K562 (cell line): ENCODE data around the gene SAMD10. TPM values are rescaled to one million over a fixed set of nuclear protein-coding genes. Genes with fewer than 3 reads are reported as not detected.

Experiments
- ATF1 ChIP-seq, 2 experiments: fragments of 450-650 bp in 1 of 2; IDR thresholded peaks; 2 replicates each; pipeline ENCODE4 v1.6.1; 2016; ENCODE audit warnings: missing compliant biosample characterization in 1 of 2, missing genetic modification characterization in 1 of 2
- ATF7 ChIP-seq: fragments of 450-650 bp; IDR thresholded peaks from 2 replicates; pipeline ENCODE4 v1.7.1; 2014; ENCODE audit warnings: mild to moderate bottlenecking, moderate library complexity
- BHLHE40 ChIP-seq: IDR thresholded peaks from 2 replicates; pipeline ENCODE4 v1.6.1; 2011; ENCODE audit warnings: low read length, improper control_type of control experiment
- CTBP1 ChIP-seq: fragments of 450-650 bp; IDR thresholded peaks from 2 replicates; pipeline ENCODE4 v1.6.1; 2016; ENCODE audit warnings: borderline replicate concordance
- FOSL1 ChIP-seq: fragments of 200-800 bp; sonication (Bioruptor generic); conservative IDR thresholded peaks from 2 replicates; pipeline ENCODE4 v1.6.1; 2016; ENCODE audit warnings: missing genetic modification characterization, missing compliant biosample characterization
- GABPA ChIP-seq: fragments of 200-800 bp; sonication (Bioruptor generic); conservative IDR thresholded peaks from 2 replicates; pipeline ENCODE4 v1.6.1; 2016; ENCODE audit warnings: low read depth, missing genetic modification characterization, missing compliant biosample characterization
- HNRNPL ChIP-seq: fragments of 200-400 bp; formaldehyde crosslinking; IDR thresholded peaks from 2 replicates; pipeline ENCODE4 v1.6.1; 2017; ENCODE audit warnings: low read depth, mild to moderate bottlenecking, low read length
- KDM4B ChIP-seq, 2 experiments: fragments of 450-650 bp in 1 of 2; sonication (generic) in 1 of 2; IDR thresholded peaks; 2 replicates each; pipeline ENCODE4 v1.6.1; 2016 to 2017; ENCODE audit warnings: borderline replicate concordance in 2 of 2, antibody characterized with exemption in 1 of 2, low read depth in 1 of 2, mild to moderate bottlenecking in 1 of 2
- KDM5B ChIP-seq: fragments of 200-600 bp; sonication (generic); IDR thresholded peaks from 2 replicates; pipeline ENCODE4 v1.6.1; 2012; ENCODE audit warnings: low read depth, mild to moderate bottlenecking, moderate library complexity, low read length, control low read depth, inconsistent platforms; ENCODE audit not compliant: insufficient replicate concordance
- NFRKB ChIP-seq: fragments of 450-650 bp; IDR thresholded peaks from 2 replicates; pipeline ENCODE4 v1.6.1; 2016; ENCODE audit warnings: low read depth
- NR2C2 ChIP-seq, 2 experiments: fragments of 200-800 bp in 1 of 2; sonication (Bioruptor generic) in 1 of 2; sonication (generic) in 1 of 2; formaldehyde crosslinking in 1 of 2; IDR thresholded peaks; 2 replicates each; pipeline versions ENCODE4 v1.6.1 to v1.8.0; 2016 to 2022; ENCODE audit warnings: mild to moderate bottlenecking in 1 of 2, missing compliant biosample characterization in 1 of 2, missing genetic modification characterization in 1 of 2, missing genetic modification reagents in 1 of 2
- PHF8 ChIP-seq: fragments of 200-600 bp; sonication (generic); IDR thresholded peaks from 2 replicates; pipeline ENCODE4 v1.6.1; 2012; ENCODE audit warnings: mixed run types, mild to moderate bottlenecking, inconsistent platforms, low read length, moderate library complexity, borderline replicate concordance
- POLR2A ChIP-seq: fragments of 450-650 bp; conservative IDR thresholded peaks from 2 replicates; pipeline ENCODE4 v1.6.1; 2016
- POLR2B ChIP-seq: fragments of 450-650 bp; IDR thresholded peaks from 2 replicates; pipeline ENCODE4 v1.6.1; 2018; ENCODE audit warnings: low read depth; ENCODE audit not compliant: partially characterized antibody
- RBBP5 ChIP-seq: fragments of 200-600 bp; sonication (generic); IDR thresholded peaks from 2 replicates; pipeline ENCODE4 v1.6.1; 2012; ENCODE audit warnings: borderline replicate concordance, mild to moderate bottlenecking, low read length, control low read depth, inconsistent platforms; ENCODE audit not compliant: insufficient read depth, poor library complexity, severe bottlenecking
- SRF ChIP-seq, 2 experiments: fragments of 250-450, 450-650 bp in 1 of 2; sonication (Bioruptor Pico) in 1 of 2; sonication (generic) in 1 of 2; formaldehyde crosslinking; IDR thresholded peaks; 2 replicates each; pipeline versions ENCODE4 v1.5.0 to v1.5.1; 2020 to 2022; ENCODE audit warnings: mild to moderate bottlenecking in 1 of 2, missing genetic modification reagents in 1 of 2
- TAF1 ChIP-seq: IDR thresholded peaks from 2 replicates; pipeline ENCODE4 v1.6.1; 2011; ENCODE audit warnings: mild to moderate bottlenecking, low read length, moderate library complexity; ENCODE audit not compliant: insufficient read depth, control insufficient read depth, severe bottlenecking; ENCODE audit errors: extremely low read depth
- YY1 ChIP-seq, 3 experiments: IDR thresholded peaks; 2 replicates each; pipeline ENCODE4 v1.6.1; 2011; ENCODE audit warnings: low read length in 2 of 3, mild to moderate bottlenecking in 2 of 3, moderate library complexity in 2 of 3, borderline replicate concordance in 1 of 3, control low read depth in 1 of 3, low read depth in 1 of 3; ENCODE audit not compliant: insufficient read depth in 3 of 3, insufficient replicate concordance in 2 of 3, control insufficient read depth in 1 of 3, insufficient read length in 1 of 3; ENCODE audit errors: extremely low read depth in 1 of 3
- polyA plus RNA-seq, 8 experiments: library from polyadenylated mRNA; depleted of rRNA in 4 of 8; stranded (reverse) in 5 of 8; unstranded in 3 of 8; fragments of >200 nt; fragmentation: Nextera tagmentation in 2 of 8; fragmentation: Illumina TruSeq in 1 of 8; extraction: Ambion mirVana in 2 of 8; extraction: Trizol in 1 of 8; gene quantifications; 2 replicates each; pipeline versions ENCODE4 v1.2.1 to v1.2.3, GENCODE V29; 2011 to 2014; ENCODE audit warnings: inconsistent platforms in 1 of 8, missing spikeins in 1 of 8
- total RNA-seq, 7 experiments: library from RNA; depleted of rRNA in 6 of 7; stranded (reverse); fragments of >200 nt in 6 of 7; fragmentation: Illumina TruSeq in 2 of 7; extraction: Trizol in 2 of 7; gene quantifications; 2 replicates each; pipeline versions ENCODE4 v1.2.1 to v1.2.3, GENCODE V29; 2011 to 2021; ENCODE audit warnings: low replicate concordance in 1 of 7
- TF ChIP-seq, protein P1 (sequence below): sonication (generic); formaldehyde crosslinking; IDR thresholded peaks from 2 replicates; pipeline ENCODE4 v1.8.1; 2023; ENCODE audit warnings: mild to moderate bottlenecking, missing genetic modification reagents
- TF ChIP-seq, protein P2 (sequence below): sonication (generic); formaldehyde crosslinking; IDR thresholded peaks from 2 replicates; pipeline ENCODE4 v1.8.0; 2022; ENCODE audit warnings: mild to moderate bottlenecking, missing genetic modification reagents

Gene SAMD10
- total and polyA plus RNA-seq, 9 of the 15 experiments (the other 6 are each of a cell fraction or from before 2014, with no cell fraction given), result 0.37 to 15.2 (median 4.8) TPM

DNA sequence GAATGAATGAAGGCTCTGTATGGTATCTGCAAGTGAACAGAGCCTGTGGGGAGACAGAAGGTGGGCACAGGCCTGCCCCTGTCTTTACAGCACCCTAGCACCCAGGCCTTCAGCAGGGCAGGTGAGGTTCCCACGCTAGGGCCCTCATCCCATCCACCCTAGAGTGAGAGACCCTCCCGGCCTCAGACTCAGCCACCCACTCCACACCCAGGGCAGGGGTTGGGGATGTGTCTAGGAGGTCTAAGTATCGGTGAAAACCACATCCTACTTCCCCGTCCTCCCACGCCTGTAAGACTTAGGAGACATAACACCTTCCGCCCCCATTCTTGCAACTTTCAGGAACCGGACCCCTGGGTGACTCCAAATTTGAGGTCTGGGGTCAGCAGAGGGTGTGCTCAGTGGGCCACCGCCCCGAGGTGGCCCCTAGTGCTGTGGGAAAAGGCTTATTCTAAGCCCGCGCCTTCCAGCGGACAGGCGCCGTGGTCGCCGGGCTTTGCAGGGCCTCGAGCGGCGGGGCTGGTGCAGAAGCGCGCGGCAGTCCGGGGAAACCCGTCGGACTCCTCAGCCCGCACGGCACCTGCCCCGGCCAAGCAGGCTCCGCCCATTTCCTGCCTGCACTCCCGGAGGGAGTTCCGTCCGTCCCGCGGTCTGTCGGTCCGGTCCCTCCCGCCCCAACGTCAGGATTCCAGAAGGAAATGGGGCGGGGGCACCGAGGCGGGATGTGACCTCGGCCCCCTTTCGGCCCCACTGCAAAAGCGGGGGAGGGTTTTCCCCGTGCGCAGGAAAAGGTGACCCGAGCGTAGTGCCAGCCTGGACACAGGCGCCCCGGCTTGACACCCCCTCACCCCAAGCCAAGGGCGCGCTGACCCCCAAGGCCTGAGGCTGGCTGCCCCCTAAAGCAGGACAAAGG is 868 bp downstream of the SAMD10 start (continued):
- TF ChIP-seq POLR2B (peak; percentile 45), GABPA (tag) (peak; percentile 78), NR2C2 (CRISPR knock-in tag; IDR thresholded peaks at IDR 0.05) (no peak), NR2C2 (tag; IDR thresholded peaks at IDR 0.05) (0 out of 2 replicates have a peak, but pooled peaks have one; percentile 34), ATF7 (peak; percentile 33; the same call in 1 of the 2 replicates), KDM5B (peak; percentile 34), CTBP1 (peak; percentile 56; the same call in 1 of the 2 replicates), BHLHE40 (peak; percentile 57), POLR2A (peak; percentile 63), YY1 (IDR thresholded peaks at IDR 0.05; ENCODE audit: borderline replicate concordance in 1 of 3, control insufficient read depth in 1 of 3, extremely low read depth in 1 of 3, insufficient read depth in 3 of 3, insufficient read length in 1 of 3, insufficient replicate concordance in 2 of 3, low read depth in 1 of 3, low read length in 2 of 3) (peak in 1 of 3 experiments; percentile 17), RBBP5 (peak; percentile 19), FOSL1 (tag) (0 out of 2 replicates have a peak, but pooled peaks have one; percentile 5), SRF (CRISPR knock-in tag; IDR thresholded peaks at IDR 0.05) (peak in 1 of 2 experiments; percentile 69; a peak in 2 of 4 replicates), NFRKB (peak; percentile 28; the same call in 1 of the 2 replicates), TAF1 (peak; percentile 30), PHF8 (peak; percentile 41; the same call in 1 of the 2 replicates), ATF1 (CRISPR knock-in tag; IDR thresholded peaks at IDR 0.05) (no peak), ATF1 (tag; IDR thresholded peaks at IDR 0.05) (peak; percentile 26; the same call in 1 of the 2 replicates), KDM4B (IDR thresholded peaks at IDR 0.05; ENCODE audit: borderline replicate concordance in 2 of 2, low read depth in 1 of 2) (0 out of 4 replicates have a peak, but pooled peaks of 1 of the 2 experiments have one; percentile 18), HNRNPL (peak; percentile 50; the same call in 1 of the 2 replicates)
- TF ChIP-seq, protein P1, sequence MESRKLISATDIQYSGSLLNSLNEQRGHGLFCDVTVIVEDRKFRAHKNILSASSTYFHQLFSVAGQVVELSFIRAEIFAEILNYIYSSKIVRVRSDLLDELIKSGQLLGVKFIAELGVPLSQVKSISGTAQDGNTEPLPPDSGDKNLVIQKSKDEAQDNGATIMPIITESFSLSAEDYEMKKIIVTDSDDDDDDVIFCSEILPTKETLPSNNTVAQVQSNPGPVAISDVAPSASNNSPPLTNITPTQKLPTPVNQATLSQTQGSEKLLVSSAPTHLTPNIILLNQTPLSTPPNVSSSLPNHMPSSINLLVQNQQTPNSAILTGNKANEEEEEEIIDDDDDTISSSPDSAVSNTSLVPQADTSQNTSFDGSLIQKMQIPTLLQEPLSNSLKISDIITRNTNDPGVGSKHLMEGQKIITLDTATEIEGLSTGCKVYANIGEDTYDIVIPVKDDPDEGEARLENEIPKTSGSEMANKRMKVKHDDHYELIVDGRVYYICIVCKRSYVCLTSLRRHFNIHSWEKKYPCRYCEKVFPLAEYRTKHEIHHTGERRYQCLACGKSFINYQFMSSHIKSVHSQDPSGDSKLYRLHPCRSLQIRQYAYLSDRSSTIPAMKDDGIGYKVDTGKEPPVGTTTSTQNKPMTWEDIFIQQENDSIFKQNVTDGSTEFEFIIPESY (CRISPR knock-in tag), result 0 out of 2 replicates have a peak, but pooled peaks have one; percentile 11
- TF ChIP-seq, protein P2, sequence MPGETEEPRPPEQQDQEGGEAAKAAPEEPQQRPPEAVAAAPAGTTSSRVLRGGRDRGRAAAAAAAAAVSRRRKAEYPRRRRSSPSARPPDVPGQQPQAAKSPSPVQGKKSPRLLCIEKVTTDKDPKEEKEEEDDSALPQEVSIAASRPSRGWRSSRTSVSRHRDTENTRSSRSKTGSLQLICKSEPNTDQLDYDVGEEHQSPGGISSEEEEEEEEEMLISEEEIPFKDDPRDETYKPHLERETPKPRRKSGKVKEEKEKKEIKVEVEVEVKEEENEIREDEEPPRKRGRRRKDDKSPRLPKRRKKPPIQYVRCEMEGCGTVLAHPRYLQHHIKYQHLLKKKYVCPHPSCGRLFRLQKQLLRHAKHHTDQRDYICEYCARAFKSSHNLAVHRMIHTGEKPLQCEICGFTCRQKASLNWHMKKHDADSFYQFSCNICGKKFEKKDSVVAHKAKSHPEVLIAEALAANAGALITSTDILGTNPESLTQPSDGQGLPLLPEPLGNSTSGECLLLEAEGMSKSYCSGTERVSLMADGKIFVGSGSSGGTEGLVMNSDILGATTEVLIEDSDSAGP (CRISPR knock-in tag), result no peak
